ENCODE results near the gene HAND1. TPM values are rescaled to one million over a fixed set of nuclear protein-coding genes. Genes with fewer than 3 reads are reported as not detected.

The HAND1 gene
- total RNA-seq, 2 experiments from 2014 or later: not detected

DNA sequence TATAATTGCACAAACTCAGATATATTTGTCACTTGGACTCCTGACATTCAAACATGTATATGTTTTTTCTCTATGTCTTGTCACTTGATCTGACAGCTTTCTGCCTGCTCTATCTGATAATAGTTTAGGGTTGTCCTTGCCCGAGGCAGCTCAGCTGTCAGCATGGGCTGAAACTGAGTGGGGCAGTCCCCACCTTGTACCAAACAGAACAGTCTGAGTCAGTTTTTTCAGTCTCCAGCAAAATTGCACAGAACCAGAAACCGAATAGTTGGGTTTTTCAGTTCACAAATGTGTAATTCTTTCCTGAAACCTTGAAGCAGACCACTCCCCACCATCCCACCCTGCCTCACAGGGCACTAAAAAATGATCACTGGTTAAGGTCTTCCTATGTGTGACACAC, 9.5 kb upstream of the HAND1 start:
- H3K4me3 ChIP-seq (ENCODE audit: low read length): no peak overlapping the region
- DNase-seq (no peak), ATAC-seq (ENCODE audit: poor library complexity) (no peak)
- H3K36me3 Mint-ChIP-seq (ENCODE audit: low read depth): no peaks in the 10 kb centered on the region
- H3K27me3 Mint-ChIP-seq: peaks cover 76% of the 10 kb centered on the region
- H3K36me3 ChIP-seq (ENCODE audit: insufficient read depth, low read length): no peaks in the 10 kb centered on the region
- intact Hi-C loops (cut with DNase I, micrococcal nuclease): no loop called here
- no peak overlapping the region for H3K27ac ChIP-seq (ENCODE audit: low read depth in 1 of 2, low read length in 2 of 2)
- H3K4me1 Mint-ChIP-seq (ENCODE audit: low read depth): peaks cover 20% of the 10 kb centered on the region
- ChIA-PET POLR2A (no interaction called here), CTCF (no interaction called here)
- H3K27me3 ChIP-seq (ENCODE audit: control insufficient read depth in 1 of 2, insufficient read depth in 2 of 2, low read length in 2 of 2): peaks cover 62 to 74% of the 10 kb centered on the region in 2 experiments
- no peak overlapping the region for H3K27ac Mint-ChIP-seq
- no peak for TF ChIP-seq CTCF (IDR thresholded peaks at IDR 0.05)
- H3K9me3 ChIP-seq (ENCODE audit: control insufficient read depth in 1 of 2, insufficient read depth in 1 of 2, low read length in 2 of 2): peaks cover 0 to 17% of the 10 kb centered on the region in 2 experiments
- H3K9me3 Mint-ChIP-seq: no peaks in the 10 kb centered on the region
- H3K4me3 Mint-ChIP-seq: no peak overlapping the region
- H3K4me1 ChIP-seq (ENCODE audit: insufficient read depth, low read length): peaks cover 14% of the 10 kb centered on the region

GRCh38 chr5:154486427-154486866, 8.4 kb upstream of the HAND1 start:
- H3K4me3 Mint-ChIP-seq: no peak overlapping the region
- H3K36me3 Mint-ChIP-seq (ENCODE audit: low read depth): no peaks in the 10 kb centered on the region
- ATAC-seq (ENCODE audit: poor library complexity): no peak
- H3K4me3 ChIP-seq (ENCODE audit: low read length): no peak overlapping the region
- no peak overlapping the region for H3K27ac ChIP-seq (ENCODE audit: low read depth in 1 of 2, low read length in 2 of 2)
- H3K36me3 ChIP-seq (ENCODE audit: insufficient read depth, low read length): no peaks in the 10 kb centered on the region
- peaks cover 0 to 14% of the 10 kb centered on the region in 2 experiments for H3K9me3 ChIP-seq (ENCODE audit: control insufficient read depth in 1 of 2, insufficient read depth in 1 of 2, low read length in 2 of 2)
- POLR2A ChIA-PET: interaction anchor here (1.0 kb wide), 1 partner anchor 10 kb away, joined by 3 read pairs; no protein-coding TSS in a partner anchor
- DNase-seq: no peak
- peaks cover 64 to 78% of the 10 kb centered on the region in 2 experiments for H3K27me3 ChIP-seq (ENCODE audit: control insufficient read depth in 1 of 2, insufficient read depth in 2 of 2, low read length in 2 of 2)
- intact Hi-C loops (cut with DNase I, micrococcal nuclease): no loop called here
- no peaks in the 10 kb centered on the region for H3K9me3 Mint-ChIP-seq
- peaks cover 18% of the 10 kb centered on the region for H3K4me1 ChIP-seq (ENCODE audit: insufficient read depth, low read length)
- CTCF ChIA-PET: no interaction called here
- no peak overlapping the region for H3K27ac Mint-ChIP-seq
- no peak for TF ChIP-seq CTCF (IDR thresholded peaks at IDR 0.05)
- peaks cover 83% of the 10 kb centered on the region for H3K27me3 Mint-ChIP-seq
- peaks cover 20% of the 10 kb centered on the region for H3K4me1 Mint-ChIP-seq (ENCODE audit: low read depth)

DNA sequence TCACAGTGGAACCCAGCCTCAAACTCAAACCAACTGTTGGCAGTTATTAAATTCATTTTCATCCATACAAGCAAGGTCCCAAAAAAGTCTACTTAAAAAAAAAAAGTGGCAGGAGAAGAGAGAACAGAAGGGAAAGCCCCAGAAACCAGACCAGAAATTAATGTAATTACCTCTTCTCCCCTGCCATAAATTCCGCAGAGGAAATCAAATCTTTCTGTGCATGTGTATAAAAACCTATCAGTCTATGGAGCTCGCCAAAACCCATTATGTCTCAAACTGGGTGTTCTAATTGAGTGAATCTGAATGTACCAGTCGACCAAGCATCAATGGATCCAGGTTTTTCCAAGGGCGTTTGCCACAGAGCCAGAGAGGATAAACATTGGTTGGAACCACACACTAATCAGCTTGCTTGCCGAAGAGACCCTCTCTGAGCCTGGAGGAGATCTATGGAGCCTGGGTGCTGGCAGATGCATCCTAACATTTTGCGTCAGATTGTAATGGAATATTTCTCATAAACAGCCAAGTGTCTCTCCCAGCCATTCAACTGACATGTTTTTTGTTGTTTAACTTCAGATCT, 7.9 kb upstream of the HAND1 start:
- intact Hi-C loops (cut with DNase I, micrococcal nuclease): no loop called here

More for the DNA sequence above, 7.9 kb upstream of the HAND1 start:
- POLR2A ChIA-PET: no interaction called here
- peaks cover 88% of the 10 kb centered on the region for H3K27me3 Mint-ChIP-seq
- CTCF ChIA-PET: no interaction called here
- Histone ChIP-seq H3K27ac (ENCODE audit: low read depth in 1 of 2, low read length in 2 of 2) (no peak overlapping the region), H3K36me3 (ENCODE audit: insufficient read depth, low read length) (no peaks in the 10 kb centered on the region), H3K4me1 (ENCODE audit: insufficient read depth, low read length) (peaks cover 18% of the 10 kb centered on the region), H3K4me3 (ENCODE audit: low read length) (no peak overlapping the region), H3K27me3 (ENCODE audit: control insufficient read depth in 1 of 2, insufficient read depth in 2 of 2, low read length in 2 of 2) (peaks cover 69 to 83% of the 10 kb centered on the region in 2 experiments), H3K9me3 (ENCODE audit: control insufficient read depth in 1 of 2, insufficient read depth in 1 of 2, low read length in 2 of 2) (peaks cover 0 to 14% of the 10 kb centered on the region in 2 experiments)
- no peak for ATAC-seq (ENCODE audit: poor library complexity)
- no peak for TF ChIP-seq CTCF (IDR thresholded peaks at IDR 0.05)
- no peaks in the 10 kb centered on the region for H3K36me3 Mint-ChIP-seq (ENCODE audit: low read depth)
- no peaks in the 10 kb centered on the region for H3K9me3 Mint-ChIP-seq
- no peak overlapping the region for H3K4me3 Mint-ChIP-seq
- H3K27ac Mint-ChIP-seq: no peak overlapping the region
- DNase-seq: no peak
- peaks cover 20% of the 10 kb centered on the region for H3K4me1 Mint-ChIP-seq (ENCODE audit: low read depth)

Data from CD4-positive, alpha-beta T cell (primary cell).